Activated T-cell treated with anti-CD3 and anti-CD28 coated beads for 1 hour (primary cell): ENCODE results near the gene LCOR.
"Not testable (repeated sequence)": the region's sequence is repeated elsewhere in the genome, so short reads cannot be mapped to it uniquely, and the experiment has no call there.

Experiments
- DNase-seq: peaks from one replicate; pipeline ENCODE4 v3.0.0-alpha.2; 2020; ENCODE audit warnings: low read depth

LCOR gene

DNA sequence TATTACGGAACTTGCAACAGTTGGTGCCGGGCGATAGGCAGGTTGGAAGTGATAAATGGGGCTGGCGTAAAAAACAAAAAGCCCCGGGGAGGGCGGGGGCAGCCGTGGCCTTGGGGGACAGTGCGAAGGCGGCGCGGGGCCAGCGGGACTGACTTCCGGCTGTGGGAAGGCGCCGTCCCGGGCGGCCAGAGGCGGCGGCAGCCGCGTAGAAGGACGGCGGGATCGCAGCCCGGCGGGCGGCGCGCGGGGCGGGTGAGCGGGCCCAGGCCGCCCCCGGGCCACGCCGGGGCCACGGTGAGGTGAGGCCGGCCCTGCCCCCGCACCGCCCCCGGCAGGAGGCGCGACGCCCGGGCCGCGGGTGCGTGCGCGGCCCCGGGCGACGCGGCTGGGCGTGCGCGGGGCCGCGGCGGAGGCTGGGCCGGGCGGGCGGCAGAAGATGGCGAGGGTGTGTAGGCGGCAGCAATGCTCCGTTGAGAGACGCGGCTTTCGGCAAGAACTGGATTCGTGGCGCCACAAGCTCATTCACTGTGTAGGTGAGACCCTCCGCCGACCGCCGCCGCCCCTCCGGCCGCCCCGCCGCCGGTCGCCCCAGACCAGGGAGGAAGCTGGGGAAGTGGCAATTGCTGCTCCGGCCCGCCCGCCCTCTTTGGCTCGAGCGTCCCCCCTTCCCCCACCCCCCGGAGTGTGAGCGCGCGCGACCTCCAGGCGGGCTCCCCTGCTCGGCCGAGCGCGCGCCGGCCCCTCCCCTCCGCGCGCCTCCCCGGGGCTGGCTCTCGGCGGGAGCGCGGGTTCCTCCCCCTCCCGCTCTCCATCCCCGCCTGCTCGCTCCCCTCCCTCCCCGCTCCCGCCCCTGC lies at the start of gene LCOR:
Gene LCOR (plus strand): TSS at position 432 of the 854 bp plus-strand sequence. CDS start 116,760 bp downstream, outside the sequence.
- DNase-seq, result peak; percentile 71

DNA sequence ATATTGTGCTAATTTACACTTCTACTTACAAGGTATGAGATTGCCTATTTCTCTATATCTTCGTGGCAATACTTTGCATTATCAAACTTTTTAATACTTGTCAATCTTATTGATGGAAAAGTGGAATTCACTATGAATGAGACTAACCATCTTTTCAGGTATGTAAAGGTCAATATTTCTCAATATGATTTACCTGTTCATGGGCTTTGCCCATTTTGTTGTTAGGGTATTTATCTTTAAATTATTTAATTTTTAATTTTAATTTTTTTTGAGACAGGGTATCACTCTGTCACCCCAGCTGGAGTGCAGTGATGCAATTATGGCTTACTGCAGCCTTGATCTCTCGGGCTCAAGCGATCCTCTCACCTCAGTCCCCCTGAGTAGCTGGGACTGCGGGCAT lies 47.8 kb upstream of the LCOR start:
- DNase-seq, result no peak

DNA sequence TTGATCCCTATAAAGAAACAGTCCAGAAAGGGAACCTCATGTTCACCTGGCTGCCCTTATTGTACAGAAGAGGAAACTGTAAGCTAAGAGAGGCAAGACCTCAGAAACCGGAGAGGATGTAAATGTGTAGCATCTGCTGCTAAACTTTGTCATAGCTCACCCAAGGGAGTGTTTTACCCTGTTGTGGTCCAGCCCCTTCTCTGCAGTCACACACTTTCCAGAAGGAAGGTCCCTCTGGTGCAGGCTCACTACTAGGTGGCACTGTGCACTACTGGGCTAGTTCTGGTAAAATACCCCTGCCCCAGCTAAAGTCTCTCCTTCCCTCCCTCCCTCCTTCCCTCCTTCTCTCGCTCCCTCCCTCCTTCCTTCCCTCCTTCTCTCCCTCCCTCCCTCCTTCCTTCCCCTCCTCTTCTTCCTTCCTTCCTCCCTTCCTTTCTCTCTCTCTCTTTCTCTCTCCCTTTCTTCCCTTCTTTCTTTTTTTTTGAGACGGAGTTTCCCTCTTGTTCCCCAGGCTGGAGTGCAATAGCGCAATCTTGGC lies 42.5 kb upstream of the LCOR start:
- no peak for DNase-seq

DNA sequence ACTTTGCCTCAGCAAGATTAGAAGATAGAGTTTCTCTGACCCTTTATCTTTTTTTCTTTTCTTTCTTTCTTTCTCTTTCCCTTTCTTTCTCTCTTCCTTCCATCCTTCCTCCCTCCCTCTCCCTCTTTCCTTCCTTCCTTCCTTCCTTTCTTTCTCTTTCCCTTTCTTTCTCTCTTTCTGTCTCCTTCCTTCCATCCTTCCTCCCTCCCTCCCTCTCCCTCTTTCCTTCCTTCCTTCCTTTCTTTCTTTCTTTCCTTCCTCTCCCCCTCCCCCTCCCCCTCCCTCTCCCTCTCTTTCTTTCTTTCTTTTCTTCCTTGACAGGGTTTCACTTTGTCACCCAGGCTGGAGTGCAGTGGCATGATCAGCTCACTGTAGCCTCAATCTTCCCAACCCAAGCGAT lies 40.2 kb upstream of the LCOR start:
- DNase-seq, result no peak

DNA sequence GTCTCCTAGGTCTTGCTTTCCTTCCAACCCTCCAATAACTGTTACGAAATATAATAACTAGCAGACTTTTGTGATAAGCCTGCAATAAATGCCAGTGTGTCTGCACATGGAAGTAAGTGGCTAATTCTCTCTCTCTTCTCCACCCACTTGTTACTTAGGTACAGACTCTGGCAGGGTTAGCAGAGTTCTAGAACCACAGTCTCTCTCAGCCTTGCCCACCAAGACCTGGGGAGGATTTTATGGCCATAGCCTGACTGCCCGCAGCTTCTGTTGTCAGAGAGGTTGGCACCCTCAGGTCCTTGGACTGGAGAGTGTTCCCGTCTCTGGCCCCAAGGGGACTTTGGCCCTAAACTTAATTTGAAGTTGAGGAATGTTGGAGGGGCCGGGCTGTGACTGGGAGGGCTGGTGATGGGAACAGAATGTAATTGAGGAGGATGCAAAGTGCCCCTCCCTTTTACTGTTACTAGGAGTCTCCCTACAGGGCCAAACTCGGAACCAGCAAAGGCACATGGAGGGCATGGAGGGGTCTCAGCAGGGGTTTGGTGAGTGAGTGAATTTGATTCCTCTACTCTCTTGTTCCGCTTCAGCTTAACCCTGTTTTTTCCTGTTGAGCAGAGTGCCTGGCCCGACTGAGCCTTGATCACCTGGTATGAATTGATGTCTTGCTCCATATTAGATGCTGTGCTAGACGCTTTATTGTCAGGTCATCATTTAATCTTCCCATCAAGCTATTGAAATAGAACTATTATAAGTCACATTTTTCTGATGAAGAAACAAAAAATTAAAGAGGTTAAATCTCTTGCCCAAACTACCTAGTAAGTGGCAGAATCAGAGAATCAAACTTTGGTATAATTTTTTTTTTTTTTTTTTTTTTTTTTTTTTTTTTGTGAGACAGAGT lies 37.0 kb upstream of the LCOR start:
- DNase-seq, result no peak

DNA sequence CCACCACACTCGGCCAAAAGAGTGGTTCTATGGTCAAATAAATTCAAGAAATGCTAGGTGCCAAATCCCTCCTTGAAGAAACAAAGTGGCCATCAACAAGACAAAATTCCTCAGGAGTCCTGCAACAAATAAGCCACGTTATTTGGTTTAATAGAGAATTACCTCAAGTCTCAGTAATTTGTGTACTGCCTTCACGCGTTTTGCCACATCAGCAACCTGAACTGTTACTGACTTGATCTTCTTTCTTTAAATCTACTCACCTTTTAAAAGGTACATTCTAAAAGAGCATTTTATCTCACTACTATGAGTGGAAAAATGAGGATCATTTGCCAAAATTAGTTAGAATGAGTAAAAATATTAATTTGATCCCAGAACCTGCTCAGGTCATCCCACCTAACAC lies 34.6 kb upstream of the LCOR start:
- DNase-seq, result no peak

DNA sequence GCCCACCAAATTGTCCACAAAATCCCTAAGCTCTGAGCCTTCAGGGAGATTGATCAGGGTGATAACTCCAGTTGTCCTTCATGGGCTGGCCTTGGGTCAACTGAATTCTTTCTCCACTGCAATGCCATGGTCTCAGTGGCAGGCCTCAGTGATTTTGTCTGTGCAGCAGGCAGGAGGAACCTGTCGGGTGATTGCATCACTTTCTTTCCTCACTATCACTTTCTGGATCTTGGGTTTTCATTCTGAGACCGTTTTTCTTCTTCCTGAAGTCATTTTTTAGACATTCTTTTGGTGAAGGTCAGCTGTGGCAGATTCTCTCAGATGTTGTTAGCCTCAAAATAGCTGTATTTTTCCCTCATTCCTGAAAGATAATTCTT lies 28.8 kb upstream of the LCOR start:
- no peak for DNase-seq

DNA sequence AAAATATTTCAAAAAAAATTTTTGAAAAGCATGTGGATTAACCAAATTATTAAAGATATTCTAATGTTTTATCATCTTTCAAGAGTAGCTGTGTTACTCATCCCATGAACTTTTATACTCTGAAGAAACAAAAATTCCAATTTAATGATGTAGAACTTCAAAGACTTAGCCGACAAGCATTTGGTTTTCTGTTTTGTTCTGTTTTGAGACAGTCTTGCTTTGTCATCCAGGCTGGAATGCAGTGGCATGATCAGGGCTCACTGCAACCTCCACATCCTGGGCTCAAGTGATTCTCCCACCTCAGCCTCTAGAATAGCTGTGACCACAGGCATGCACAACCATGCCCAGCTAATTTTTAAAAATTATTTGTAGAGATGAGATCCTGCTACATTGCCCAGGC lies 17.8 kb upstream of the LCOR start:
- DNase-seq, result no peak

DNA sequence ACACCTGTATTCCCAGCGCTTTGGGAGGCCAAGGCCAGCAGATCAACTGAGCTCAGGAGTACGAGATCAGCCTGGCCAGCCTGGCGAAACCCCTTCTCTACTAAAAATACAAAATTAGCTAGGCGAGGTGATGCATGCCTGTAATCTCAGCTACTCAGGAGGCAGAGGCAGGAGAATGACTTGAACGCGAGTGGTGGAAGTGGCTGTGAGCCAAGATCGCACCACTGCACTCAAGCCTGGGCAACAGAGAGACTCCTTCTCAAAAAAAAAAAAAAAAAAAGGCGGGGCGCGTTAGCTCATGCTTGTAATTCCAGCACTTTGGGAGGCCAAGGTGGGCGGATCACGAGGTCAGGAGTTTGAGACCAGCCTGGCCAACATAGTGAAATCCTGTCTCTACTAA lies 13.1 kb upstream of the LCOR start:
- DNase-seq, result not testable (repeated sequence)

DNA sequence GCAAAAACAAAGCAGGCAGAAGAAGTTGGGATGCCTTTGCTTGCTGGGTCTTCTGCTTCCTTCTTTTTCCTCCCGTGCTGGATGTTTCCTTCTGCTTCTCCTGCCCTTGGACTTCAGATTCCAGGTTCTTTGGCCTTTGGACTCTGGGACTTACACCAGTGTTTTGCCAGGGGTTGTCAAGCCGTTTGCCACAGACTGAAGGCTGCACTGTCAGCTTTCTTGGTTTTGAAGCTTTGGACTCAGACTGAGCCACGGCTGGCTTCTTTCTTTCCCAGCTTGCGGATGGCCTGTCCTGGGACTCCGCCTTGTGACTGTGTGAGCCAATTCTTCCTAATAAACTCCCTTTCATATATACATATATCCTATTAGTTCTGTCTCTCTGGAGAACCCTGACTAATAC lies 11.3 kb upstream of the LCOR start:
- no peak for DNase-seq

DNA sequence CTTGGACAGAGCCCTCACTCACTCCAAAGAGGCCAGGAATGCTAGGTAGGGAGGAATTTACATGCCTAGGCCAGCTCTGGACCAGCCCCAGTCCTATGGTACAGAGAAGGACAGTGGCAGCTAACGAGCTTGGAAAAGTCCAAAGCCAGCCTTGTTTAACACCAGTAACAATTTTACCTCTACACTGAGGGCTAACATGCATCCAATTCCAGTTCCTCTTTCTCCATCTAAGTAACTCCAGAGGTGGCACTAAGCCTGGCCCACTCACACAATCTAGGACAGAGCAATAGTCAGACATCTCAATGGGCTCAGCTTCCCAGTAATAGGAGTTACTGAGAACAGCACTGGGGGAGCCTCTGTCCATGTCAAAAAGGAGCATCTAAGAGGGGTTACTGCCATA lies 5.7 kb upstream of the LCOR start:
- no peak for DNase-seq

DNA sequence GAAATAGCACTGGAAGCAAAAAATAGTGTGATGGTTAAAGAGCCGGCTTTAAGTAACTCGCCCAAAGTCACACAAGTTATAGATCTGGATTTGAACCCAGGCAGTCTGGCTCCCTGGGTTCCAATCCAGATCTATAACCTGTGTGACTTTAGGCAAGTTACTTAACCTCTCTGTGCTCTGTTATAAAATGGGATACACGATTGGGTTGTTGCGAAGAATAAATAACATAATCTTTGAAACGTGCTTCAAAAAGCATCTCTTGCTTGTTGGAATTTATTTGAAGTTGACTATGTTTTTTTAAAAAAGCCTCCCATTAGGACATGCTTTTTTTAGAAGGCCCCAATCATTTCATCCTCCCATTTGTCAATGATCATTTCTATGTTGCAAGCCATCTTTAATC lies 3.5 kb upstream of the LCOR start:
- no peak for DNase-seq

DNA sequence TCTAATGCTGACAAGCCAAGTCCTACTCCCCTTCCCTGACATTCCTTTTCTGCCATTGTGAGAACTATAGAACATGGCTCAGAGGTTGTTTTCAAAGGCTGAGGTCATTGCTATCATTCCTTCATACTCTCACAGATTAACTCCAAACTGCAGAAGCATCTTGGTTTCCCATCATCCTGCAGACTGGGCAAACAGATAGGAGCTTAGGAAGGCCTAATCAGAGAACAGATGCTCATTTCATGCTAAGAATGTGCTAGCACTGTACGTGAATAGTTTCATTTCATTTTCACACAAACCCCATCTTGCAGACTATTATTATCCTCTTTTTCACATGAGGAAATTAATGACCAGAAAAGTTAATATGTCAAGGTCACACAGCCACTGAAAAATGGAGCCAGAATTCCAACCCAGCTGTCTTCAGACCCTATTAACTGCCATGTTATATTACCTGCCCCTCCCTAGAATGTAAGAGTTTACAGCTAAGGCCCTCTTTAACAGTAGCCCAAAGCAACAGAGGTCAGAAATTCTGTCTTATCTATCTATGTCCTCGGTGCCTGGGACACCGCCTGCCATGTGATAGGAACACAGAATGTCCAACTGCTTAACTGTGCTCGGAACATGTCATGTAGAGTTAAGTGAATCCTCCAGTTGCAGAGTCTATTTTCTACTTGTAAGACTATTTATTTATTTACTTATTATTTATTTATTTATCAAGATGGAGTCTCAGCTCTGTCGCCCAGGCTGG lies 2.9 kb upstream of the LCOR start:
- no peak for DNase-seq

DNA sequence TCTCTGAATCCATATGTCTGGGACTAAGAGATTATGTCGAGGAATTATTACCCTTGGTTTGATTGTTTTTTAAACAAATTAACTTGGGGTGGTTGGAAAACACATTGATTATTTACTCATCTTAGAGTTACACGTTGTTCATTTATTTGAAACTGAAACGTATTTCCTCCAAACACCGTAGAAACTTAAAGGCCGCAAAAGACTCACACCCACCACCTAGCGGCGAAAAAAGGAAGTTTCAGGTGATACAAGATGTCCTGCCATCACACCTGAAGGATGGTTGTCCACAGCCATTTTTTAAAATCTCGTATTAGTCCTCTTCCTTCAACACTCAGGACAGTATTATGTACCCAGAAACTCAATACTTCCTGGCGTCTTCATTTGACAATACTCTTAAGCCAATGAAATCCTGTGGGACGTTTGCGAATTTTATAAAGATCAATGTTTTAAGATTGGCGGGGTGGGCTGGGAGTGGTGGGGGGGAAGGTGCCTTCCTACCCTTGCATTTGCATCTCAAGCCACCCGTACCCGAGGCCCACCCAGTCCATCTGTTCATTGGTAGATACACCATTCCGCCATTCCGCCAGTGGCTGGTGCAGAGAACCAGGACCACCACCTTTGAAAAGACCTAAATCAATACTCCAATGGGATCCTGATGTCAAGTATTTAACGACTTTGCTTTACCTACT lies 1.4 kb upstream of the LCOR start:
- DNase-seq, result peak; percentile 70

DNA sequence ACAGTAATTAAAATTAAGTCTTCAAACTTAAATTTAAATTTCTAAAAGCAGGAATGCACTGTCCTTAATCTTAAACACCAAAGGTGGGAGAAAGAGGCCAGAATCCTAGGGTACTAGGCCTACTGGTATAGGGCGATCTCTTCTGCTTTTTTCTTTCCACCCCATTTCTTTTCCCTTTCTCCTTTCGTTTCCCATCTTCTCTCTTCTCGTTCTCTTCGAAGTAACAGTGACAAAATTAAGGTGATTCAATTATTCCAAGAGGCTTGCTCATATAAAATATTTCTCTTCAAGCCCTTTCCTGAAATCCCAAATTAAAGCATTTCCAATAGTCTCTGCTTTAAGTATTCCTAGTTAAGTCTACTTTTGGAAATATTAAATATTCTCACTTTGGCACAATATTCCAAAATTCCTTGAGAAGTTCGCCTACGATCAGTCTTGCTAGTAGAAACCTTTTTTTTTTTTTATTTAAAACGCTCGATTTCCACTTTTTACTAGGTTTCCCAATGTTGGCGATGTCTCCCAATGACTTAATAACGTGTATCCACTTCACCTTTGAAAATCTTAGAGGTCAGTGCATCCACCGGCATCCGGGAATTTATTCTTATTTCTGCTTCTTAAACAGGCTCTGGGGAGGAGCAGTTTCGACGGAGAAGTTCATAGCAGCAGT lies 765 bp upstream of the LCOR start:
- no peak for DNase-seq

DNA sequence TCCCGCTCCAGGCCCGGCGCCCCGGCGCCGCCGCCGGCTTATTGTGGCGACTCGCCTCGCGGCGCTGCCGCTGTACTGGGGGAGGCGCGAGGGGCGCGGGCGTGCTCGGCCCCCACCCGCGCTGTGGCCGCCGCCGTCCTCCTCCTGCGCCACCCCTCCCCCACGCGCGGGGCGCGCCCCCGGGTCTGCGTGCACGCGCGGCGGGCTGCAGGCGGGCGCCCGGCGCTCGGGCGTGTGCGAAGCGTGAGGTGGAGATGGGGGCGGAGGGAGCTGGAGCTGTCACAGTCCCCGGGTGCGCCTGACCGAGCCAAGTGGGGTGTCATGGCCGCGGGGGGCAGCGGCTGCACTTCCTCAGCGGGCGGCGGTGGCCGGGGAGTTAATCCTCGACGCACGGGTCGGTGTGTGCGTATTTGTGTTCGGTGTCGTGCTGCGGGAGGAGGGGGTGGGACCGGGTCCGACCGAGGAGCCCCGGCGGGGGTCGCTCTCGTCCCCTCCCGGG lies 672 bp downstream of the LCOR start:
- DNase-seq, result peak; percentile 82

DNA sequence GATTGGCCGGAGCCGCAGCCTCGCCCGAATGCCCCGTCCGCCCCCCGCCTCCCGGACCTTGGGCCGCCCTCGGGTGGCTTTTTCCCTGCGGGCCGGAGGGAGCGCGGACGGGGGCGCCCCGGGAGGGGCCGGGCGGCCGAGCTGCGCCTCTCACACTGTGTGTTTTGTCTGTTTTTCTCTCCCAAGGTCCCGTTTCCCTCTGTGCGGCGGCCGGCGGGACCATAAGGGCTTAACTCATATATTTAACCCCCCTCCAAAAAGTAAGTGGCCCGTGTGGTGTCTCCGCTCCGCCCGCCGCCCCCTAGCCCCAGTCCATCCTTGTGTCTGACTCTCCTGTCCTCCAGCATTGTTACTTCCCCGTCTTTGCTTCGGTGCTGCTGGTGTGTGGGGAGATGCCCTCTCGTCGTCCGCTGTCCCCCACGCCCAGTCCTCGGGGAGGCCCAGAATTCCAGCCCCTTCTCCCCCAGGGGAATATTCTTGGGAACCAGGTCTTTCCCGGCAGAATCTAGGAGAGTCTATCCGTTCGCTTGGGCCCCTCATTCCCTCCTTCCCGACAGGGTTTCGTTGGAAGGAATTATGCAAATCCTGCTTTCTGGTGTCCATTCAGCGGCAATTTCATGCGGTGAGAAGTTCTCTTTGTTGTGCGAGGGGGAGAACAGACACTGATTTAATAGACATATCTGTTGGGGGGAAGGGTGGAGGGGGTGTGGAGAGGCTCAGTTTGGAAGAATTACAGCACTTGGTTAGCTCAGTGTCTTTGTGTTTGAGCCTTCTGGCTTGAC lies 1.3 kb downstream of the LCOR start:
- DNase-seq, result peak; percentile 3

DNA sequence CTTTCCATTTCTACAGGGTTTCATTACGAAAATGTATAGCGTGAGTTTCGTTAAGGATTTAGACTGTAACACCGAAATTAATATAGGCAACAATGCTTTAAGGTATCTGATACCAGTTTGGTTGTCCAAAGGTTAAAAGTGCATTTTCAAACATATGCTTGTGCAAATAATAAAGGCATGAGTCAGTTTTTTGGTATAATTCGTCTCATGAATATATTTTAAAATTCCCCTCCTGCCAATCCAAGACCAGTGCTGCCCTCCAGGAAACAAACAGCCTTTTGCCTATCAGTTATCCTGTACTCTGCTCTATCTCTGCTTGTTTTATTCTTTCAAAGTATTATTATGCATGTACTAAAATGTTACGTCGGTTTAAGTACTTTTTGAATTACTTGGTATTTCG lies 2.0 kb downstream of the LCOR start:
- DNase-seq, result no peak

DNA sequence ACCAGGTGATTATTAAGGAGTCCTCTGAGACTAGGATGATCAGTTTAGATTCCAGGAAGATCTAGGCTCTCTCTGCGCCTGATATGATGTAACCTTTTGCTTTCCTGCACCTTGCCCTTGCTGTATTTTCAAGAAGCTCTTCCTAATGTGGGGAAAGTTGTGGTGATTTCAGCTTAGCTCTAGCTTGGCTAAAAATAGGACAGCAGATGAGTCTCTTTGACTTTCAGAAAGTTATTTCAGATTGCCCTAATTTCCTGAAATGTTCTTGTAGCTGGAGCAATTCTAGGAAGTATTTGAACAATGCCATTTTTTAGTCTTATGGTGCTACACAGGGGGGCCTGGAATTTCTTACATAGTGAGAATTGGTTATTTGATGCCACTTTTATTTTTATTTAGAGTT lies 3.8 kb downstream of the LCOR start:
- no peak for DNase-seq

DNA sequence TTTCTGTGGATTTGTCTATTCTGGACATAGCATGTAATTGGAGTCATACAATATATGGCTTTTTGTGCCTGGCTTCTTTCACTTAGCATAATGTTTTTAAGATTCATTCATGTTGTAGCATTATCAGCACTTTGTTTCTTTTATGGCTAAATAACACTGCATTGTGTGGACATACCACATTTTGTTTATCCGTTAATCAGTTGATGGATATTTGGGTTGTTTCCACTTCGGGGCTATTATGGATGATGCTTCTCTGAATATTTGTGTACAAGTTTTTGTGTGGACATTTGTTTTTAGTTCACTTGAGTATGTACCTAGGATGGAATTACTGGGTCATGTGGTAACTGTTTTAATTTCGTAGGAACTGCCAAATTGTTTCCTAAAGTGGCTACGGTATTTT lies 6.4 kb downstream of the LCOR start:
- DNase-seq, result no peak
